HepG2 (cell line): ENCODE results near the gene FGD4. TPM values are rescaled to one million over a fixed set of nuclear protein-coding genes. Genes with fewer than 3 reads are reported as not detected.

ENCODE experiments used
- ATAC-seq: fragments of 200-7000 bp; cut with Tn5 transposase; 3 replicates; pipeline ENCODE4 v1.9.1; 2020; ENCODE audit warnings: mild to moderate bottlenecking, moderate library complexity
- BruUV-seq: library from RNA; stranded (reverse); fragments of 400-500 nt; replicated peaks from 2 replicates; lab custom pipeline; 2021; lab: Mats Ljungman, UMichigan
- CTCF ChIA-PET: fragments of 300-600 bp; formaldehyde crosslinking; extraction: SDS; loops from one replicate; lab custom pipeline; 2021; ENCODE audit warnings: low total read pairs, inconsistent platforms, low intra/inter-chr PET ratio; lab: Yijun Ruan, JAX
- POLR2A ChIA-PET: fragments of 350-600 bp; sonication (Branson Sonifier 250); formaldehyde crosslinking; loops from one replicate; lab custom pipeline; 2020; ENCODE audit warnings: antibody characterized with exemption, inconsistent platforms; lab: Yijun Ruan, JAX
- DNase-seq: peaks from one replicate; pipeline ENCODE4 v3.0.0-alpha.2; 2015; ENCODE audit warnings: low spot score
- FAIRE-seq: peaks from 3 replicates; lab custom pipeline; 2011; peaks lifted over from hg19 to GRCh38; lab: Jason Lieb, UNC
- H2AFZ ChIP-seq: one replicate; pipeline ENCODE4 v1.6.1; 2011; ENCODE audit warnings: low read length, inconsistent platforms
- H3K27ac ChIP-seq: fragments of 300-600 bp; 3 replicates; pipeline ENCODE4 v1.8.0; 2011; ENCODE audit warnings: mixed run types, mild to moderate bottlenecking, mixed read lengths, low read length, inconsistent platforms; ENCODE audit not compliant: insufficient read depth; ENCODE audit errors: extremely low read length
- H3K27me3 ChIP-seq, 2 experiments: fragments of 200-600 bp in 1 of 2; 2 replicates in 1 of 2; 3 replicates in 1 of 2; pipeline versions ENCODE4 v1.6.0 to v1.8.0; 2011; ENCODE audit warnings: low read length in 2 of 2, mild to moderate bottlenecking in 2 of 2, moderate library complexity in 2 of 2, inconsistent platforms in 1 of 2; ENCODE audit not compliant: insufficient read depth in 2 of 2, control insufficient read depth in 1 of 2
- H3K36me3 ChIP-seq, 2 experiments: fragments of 200-600 bp in 1 of 2; replicated peaks in 1 of 2; 2 replicates in 1 of 2; 3 replicates in 1 of 2; pipeline versions ENCODE4 v1.5.1 to v1.8.0; 2011; ENCODE audit warnings: low read length in 2 of 2, inconsistent platforms in 1 of 2; ENCODE audit not compliant: insufficient read depth in 2 of 2, control insufficient read depth in 1 of 2
- H3K4me1 ChIP-seq: 2 replicates; pipeline ENCODE4 v1.5.1; 2012; ENCODE audit warnings: low read length, inconsistent platforms; ENCODE audit not compliant: insufficient read depth
- H3K4me2 ChIP-seq: 2 replicates; pipeline ENCODE4 v1.6.0; 2011; ENCODE audit warnings: low read depth, low read length, inconsistent platforms
- H3K4me3 ChIP-seq, 3 experiments: fragments of 200-600 bp in 1 of 3; sonication (generic), shearing (Covaris generic) in 1 of 3; replicated peaks in 1 of 3; 2 replicates each; pipeline ENCODE4 v1.5.1; 2011 to 2016; ENCODE audit warnings: low read length in 3 of 3, inconsistent platforms in 2 of 3, low read depth in 2 of 3, mild to moderate bottlenecking in 2 of 3, control low read depth in 1 of 3, mixed read lengths in 1 of 3; ENCODE audit not compliant: insufficient read depth in 1 of 3
- H3K79me2 ChIP-seq: one replicate; pipeline ENCODE4 v1.6.1; 2011; ENCODE audit warnings: low read length, inconsistent platforms; ENCODE audit not compliant: insufficient read depth
- H3K9ac ChIP-seq: 2 replicates; pipeline ENCODE4 v1.6.0; 2011; ENCODE audit warnings: mild to moderate bottlenecking, low read depth, low read length, inconsistent platforms; ENCODE audit not compliant: insufficient read depth
- H3K9me3 ChIP-seq: 2 replicates; pipeline ENCODE4 v1.5.1; 2012; ENCODE audit warnings: mild to moderate bottlenecking, low read length
- H4K20me1 ChIP-seq: 2 replicates; pipeline ENCODE4 v1.6.0; 2011; ENCODE audit warnings: inconsistent platforms, mild to moderate bottlenecking, low read length, moderate library complexity; ENCODE audit not compliant: insufficient read depth
- ATF6 ChIP-seq: sonication (generic); formaldehyde crosslinking; conservative IDR thresholded peaks from 2 replicates; pipeline ENCODE4 v1.4.0; 2020; ENCODE audit warnings: missing genetic modification reagents
- CBX5 ChIP-seq: sonication (generic); formaldehyde crosslinking; IDR thresholded peaks from 2 replicates; pipeline ENCODE4 v1.4.0; 2020; ENCODE audit warnings: missing genetic modification reagents, borderline replicate concordance
- CREBL2 ChIP-seq: sonication (generic); formaldehyde crosslinking; IDR thresholded peaks from 2 replicates; pipeline ENCODE4 v1.8.1; 2023; ENCODE audit warnings: missing genetic modification reagents, mild to moderate bottlenecking, borderline replicate concordance
- KDM1A ChIP-seq: IDR thresholded peaks from 2 replicates; pipeline ENCODE4 v1.6.1; 2016; ENCODE audit warnings: missing compliant biosample characterization
- NFKB2 ChIP-seq: sonication (generic); formaldehyde crosslinking; IDR thresholded peaks from 2 replicates; pipeline ENCODE4 v1.4.0; 2020; ENCODE audit warnings: missing genetic modification reagents, borderline replicate concordance
- NFYB ChIP-seq: sonication (generic); formaldehyde crosslinking; IDR thresholded peaks from 2 replicates; pipeline ENCODE4 v1.4.0; 2020; ENCODE audit warnings: missing genetic modification reagents
- PTBP1 ChIP-seq: fragments of 200-400 bp; formaldehyde crosslinking; IDR thresholded peaks from 2 replicates; pipeline ENCODE4 v1.6.1; 2018; ENCODE audit warnings: low read length, low read depth; ENCODE audit not compliant: poor library complexity, severe bottlenecking
- SMARCC2 ChIP-seq: fragments of 450-650 bp; IDR thresholded peaks from 2 replicates; pipeline ENCODE4 v1.6.1; 2017; ENCODE audit warnings: antibody characterized with exemption, mild to moderate bottlenecking
- TBX3 ChIP-seq: fragments of 450-650 bp; IDR thresholded peaks from 2 replicates; pipeline ENCODE4 v1.6.1; 2017; ENCODE audit warnings: antibody characterized with exemption, mild to moderate bottlenecking, inconsistent platforms, borderline replicate concordance
- TCF7 ChIP-seq: sonication (generic); IDR thresholded peaks from 2 replicates; pipeline ENCODE4 v1.6.1; 2016; ENCODE audit warnings: antibody characterized with exemption, low read depth
- ZFP36L2 ChIP-seq: sonication (generic); formaldehyde crosslinking; IDR thresholded peaks from 2 replicates; pipeline ENCODE4 v1.4.0; 2020; ENCODE audit warnings: missing genetic modification reagents
- ZNF383 ChIP-seq: sonication (generic); formaldehyde crosslinking; IDR thresholded peaks from 2 replicates; pipeline ENCODE4 v1.4.0; 2020; ENCODE audit warnings: missing genetic modification reagents, mild to moderate bottlenecking, borderline replicate concordance
- ZNF577 ChIP-seq: sonication (generic); formaldehyde crosslinking; IDR thresholded peaks from 2 replicates; pipeline ENCODE4 v1.4.0; 2020; ENCODE audit warnings: mild to moderate bottlenecking, low read depth, missing genetic modification reagents, borderline replicate concordance
- WGBS: methylation state at CpG from one replicate; pipeline ENCODE4 v1.1.6; 2017; ENCODE audit warnings: low lambda C conversion rate; 5-methylcytosine and 5-hydroxymethylcytosine counted together
- in situ Hi-C: cut with HindIII; loops from 2 replicates; pipeline ENCODE4 v1.10.0; 2017; ENCODE audit warnings: low pct_unique_long_range_greater_than_20kb; ENCODE audit not compliant: extremely low pct_ligation_motif_present
- intact Hi-C: fragments of 100-400 bp; cut with micrococcal nuclease; formaldehyde crosslinking; loops from one replicate; pipeline ENCODE4 v1.10.0; 2022; ENCODE audit not compliant: unreplicated experiment
- polyA plus RNA-seq, 8 experiments: library from polyadenylated mRNA; depleted of rRNA in 3 of 8; stranded (reverse) in 7 of 8; unstranded in 1 of 8; fragments of >200 nt; fragmentation: Illumina TruSeq in 4 of 8; extraction: Trizol in 4 of 8; gene quantifications; 2 replicates each; pipeline versions ENCODE4 v1.2.1 to v1.2.3, GENCODE V29; 2011 to 2016; ENCODE audit warnings: low read depth in 4 of 8, missing spikeins in 1 of 8, mixed read lengths in 1 of 8; ENCODE audit not compliant: insufficient read depth in 1 of 8
- total RNA-seq, 5 experiments: library from RNA; depleted of rRNA; stranded (reverse); fragments of >200 nt; fragmentation: Illumina TruSeq; extraction: Trizol; gene quantifications; 2 replicates each; pipeline ENCODE4 v1.2.3, GENCODE V29; 2016; ENCODE audit warnings: low read depth in 1 of 5
- TF ChIP-seq, protein P1 (sequence below): sonication (generic); formaldehyde crosslinking; IDR thresholded peaks from 2 replicates; pipeline ENCODE4 v1.5.0; 2020; ENCODE audit warnings: mild to moderate bottlenecking, missing genetic modification reagents, moderate library complexity

FGD4 gene
- total and polyA plus RNA-seq, 2 of the 13 experiments (the other 11 are each of a cell fraction or from before 2014, with no cell fraction given): 4.6 to 6.6 TPM

DNA sequence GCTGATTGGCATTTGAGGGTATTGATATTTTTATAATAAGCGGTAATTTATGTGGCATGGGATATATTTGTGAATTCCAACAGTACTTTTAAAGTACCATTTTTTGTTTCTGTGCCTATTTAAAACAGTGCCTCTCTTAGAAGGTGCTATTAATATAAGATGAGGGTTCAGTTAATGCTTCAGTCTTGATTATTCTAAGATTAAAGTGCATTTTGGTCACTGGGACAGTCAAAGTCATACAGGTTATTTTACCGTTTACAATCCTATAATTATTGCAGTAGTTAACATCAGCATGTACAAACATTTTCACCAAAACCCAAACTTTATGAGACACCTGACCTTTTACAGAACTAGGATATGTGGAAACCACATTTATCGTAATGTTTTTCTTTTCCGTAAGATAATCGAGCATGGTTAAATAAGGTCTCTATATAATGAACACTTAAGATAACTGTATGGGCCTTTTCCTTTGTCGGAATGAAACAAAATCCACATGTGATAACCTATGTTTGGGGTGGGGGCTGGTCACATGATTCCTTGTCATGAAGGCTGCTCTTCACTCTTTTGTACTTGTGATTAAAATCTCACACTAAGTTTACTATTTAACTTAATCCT lies 242.0 kb downstream of the FGD4 start:
- in situ Hi-C loops (no loop called here), intact Hi-C loops (loop anchor here (2.0 kb wide), 1 partner anchor 45 kb away; no protein-coding TSS in a partner anchor)
- no peaks in the 10 kb centered on the region for H3K9me3 ChIP-seq
- 85% methylated on average over 6 of the region's 6 CpGs for WGBS
- no peak overlapping the region for H3K9ac ChIP-seq
- peaks cover 6 to 26% of the 10 kb centered on the region in 2 experiments; a peak in 4 of 5 replicates for H3K36me3 ChIP-seq
- FAIRE-seq (no peak), ATAC-seq (no peak), DNase-seq (no peak)
- no peaks in the 10 kb centered on the region for H3K79me2 ChIP-seq
- ChIA-PET CTCF (no interaction called here), POLR2A (no interaction called here)
- H3K4me3 ChIP-seq: no peak overlapping the region
- H2AFZ ChIP-seq: no peak overlapping the region
- no peak overlapping the region for H3K27ac ChIP-seq
- no peak overlapping the region for H3K4me2 ChIP-seq
- H3K27me3 ChIP-seq: no peaks in the 10 kb centered on the region
- no peaks in the 10 kb centered on the region for H4K20me1 ChIP-seq
- BruUV-seq: TSS peak; percentile 40
- no peaks in the 10 kb centered on the region for H3K4me1 ChIP-seq
- TF ChIP-seq NFYB (CRISPR knock-in tag): no peak
- no peak for TF ChIP-seq PTBP1
- TF ChIP-seq ZNF577 (CRISPR knock-in tag): no peak
- TF ChIP-seq TCF7: no peak
- no peak for TF ChIP-seq NFKB2 (CRISPR knock-in tag)
- TF ChIP-seq SMARCC2: no peak
- no peak for TF ChIP-seq ZNF383 (CRISPR knock-in tag)
- TF ChIP-seq, protein P1, sequence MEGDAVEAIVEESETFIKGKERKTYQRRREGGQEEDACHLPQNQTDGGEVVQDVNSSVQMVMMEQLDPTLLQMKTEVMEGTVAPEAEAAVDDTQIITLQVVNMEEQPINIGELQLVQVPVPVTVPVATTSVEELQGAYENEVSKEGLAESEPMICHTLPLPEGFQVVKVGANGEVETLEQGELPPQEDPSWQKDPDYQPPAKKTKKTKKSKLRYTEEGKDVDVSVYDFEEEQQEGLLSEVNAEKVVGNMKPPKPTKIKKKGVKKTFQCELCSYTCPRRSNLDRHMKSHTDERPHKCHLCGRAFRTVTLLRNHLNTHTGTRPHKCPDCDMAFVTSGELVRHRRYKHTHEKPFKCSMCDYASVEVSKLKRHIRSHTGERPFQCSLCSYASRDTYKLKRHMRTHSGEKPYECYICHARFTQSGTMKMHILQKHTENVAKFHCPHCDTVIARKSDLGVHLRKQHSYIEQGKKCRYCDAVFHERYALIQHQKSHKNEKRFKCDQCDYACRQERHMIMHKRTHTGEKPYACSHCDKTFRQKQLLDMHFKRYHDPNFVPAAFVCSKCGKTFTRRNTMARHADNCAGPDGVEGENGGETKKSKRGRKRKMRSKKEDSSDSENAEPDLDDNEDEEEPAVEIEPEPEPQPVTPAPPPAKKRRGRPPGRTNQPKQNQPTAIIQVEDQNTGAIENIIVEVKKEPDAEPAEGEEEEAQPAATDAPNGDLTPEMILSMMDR: no peak
- no peak for TF ChIP-seq KDM1A (CRISPR knock-in tag)
- TF ChIP-seq CBX5 (CRISPR knock-in tag): no peak
- TF ChIP-seq ATF6 (CRISPR knock-in tag): no peak
- no peak for TF ChIP-seq CREBL2 (CRISPR knock-in tag)
- no peak for TF ChIP-seq ZFP36L2 (CRISPR knock-in tag)
- TF ChIP-seq TBX3: no peak
